WI38 (cell line): ENCODE measurements around the gene SHPK.
"Not testable (repeated sequence)": the region's sequence is repeated elsewhere in the genome, so short reads cannot be mapped to it uniquely, and the experiment has no call there.

ENCODE experiments used
- H3K4me3 ChIP-seq: 2 replicates; pipeline ENCODE4 v1.5.1; 2011; ENCODE audit warnings: low read depth, mild to moderate bottlenecking, control low read depth, low read length
- CTCF ChIP-seq: IDR thresholded peaks from 2 replicates; pipeline ENCODE4 v1.5.1; 2012; ENCODE audit warnings: low read depth, mild to moderate bottlenecking, control low read depth, low read length

SHPK gene

GRCh38 chr17:3585826-3586225, 50.2 kb downstream of the SHPK start:
- H3K4me3 ChIP-seq: no peak overlapping the region
- TF ChIP-seq CTCF: no peak

- no peak overlapping the region for H3K4me3 ChIP-seq
- TF ChIP-seq CTCF: no peak
Measured at GRCh38 chr17:3583456-3583855, 52.6 kb downstream of the SHPK start.

- no peak for TF ChIP-seq CTCF
- H3K4me3 ChIP-seq: no peak overlapping the region
Measured at GRCh38 chr17:3582915-3583314, 53.1 kb downstream of the SHPK start.

- not testable (repeated sequence) for H3K4me3 ChIP-seq
Measured at GRCh38 chr17:3578667-3579066, 57.4 kb downstream of the SHPK start.

- H3K4me3 ChIP-seq: no peak overlapping the region
- TF ChIP-seq CTCF: no peak
Measured at GRCh38 chr17:3576970-3577369, 59.1 kb downstream of the SHPK start.

- no peak overlapping the region for H3K4me3 ChIP-seq
- no peak for TF ChIP-seq CTCF
Measured at GRCh38 chr17:3575511-3575910, 60.5 kb downstream of the SHPK start.

GRCh38 chr17:3574231-3574630, 61.8 kb downstream of the SHPK start:
- no peak for TF ChIP-seq CTCF
- H3K4me3 ChIP-seq: no peak overlapping the region

GRCh38 chr17:3573246-3574100, 62.6 kb downstream of the SHPK start:
- no peak for TF ChIP-seq CTCF
- no peak overlapping the region for H3K4me3 ChIP-seq
